ENCODE measurements around the gene IFITM2. TPM values are rescaled to one million over a fixed set of nuclear protein-coding genes. Genes with fewer than 3 reads are reported as not detected.

IFITM2 gene
- total RNA-seq, 1 experiment from 2014 or later = 421 TPM

DNA sequence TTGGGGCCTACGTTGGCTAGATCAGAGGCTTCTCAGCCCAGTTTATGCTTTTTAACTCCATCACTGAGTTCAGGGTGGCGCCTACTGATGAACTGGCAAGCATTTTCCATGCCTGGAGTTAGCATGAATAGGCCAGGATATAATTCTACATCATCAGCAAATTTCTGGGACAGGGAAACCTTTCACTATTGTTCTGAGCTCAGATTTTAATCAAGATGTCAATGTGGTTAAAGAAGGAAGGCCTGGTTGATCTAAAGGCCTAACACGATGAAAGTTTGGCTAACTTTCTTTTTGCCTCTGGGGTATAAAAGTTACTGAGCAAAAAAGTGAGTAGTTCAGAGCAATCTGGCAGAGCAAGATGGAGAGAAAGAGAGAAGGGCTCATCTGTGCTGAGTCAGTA, 34.7 kb downstream of the IFITM2 start:
- Histone ChIP-seq H4K91ac (ENCODE audit: insufficient read length, low read depth, low read length) (no peak overlapping the region), H3K23me2 (ENCODE audit: insufficient read length, low read depth, low read length, poor library complexity, severe bottlenecking) (no peaks in the 10 kb centered on the region), H3K18ac (ENCODE audit: insufficient read length, low read depth, low read length) (no peak overlapping the region), H3K4me1 (ENCODE audit: insufficient read depth, low read length) (no peaks in the 10 kb centered on the region; the same call in none of the 2 replicates), H3K9ac (ENCODE audit: extremely low read depth, insufficient read length, low read length) (no peak overlapping the region), H2AFZ (ENCODE audit: low read length) (no peak overlapping the region), H4K5ac (ENCODE audit: insufficient read length, low read depth, low read length) (no peak overlapping the region), H4K8ac (replicated peaks; ENCODE audit: insufficient read length, low read depth, low read length) (no peak overlapping the region), H3K4me2 (ENCODE audit: insufficient read depth, insufficient read length, low read length) (no peak overlapping the region), H2BK120ac (ENCODE audit: low read depth, low read length, poor library complexity, severe bottlenecking) (no peak overlapping the region), H2BK15ac (ENCODE audit: low read depth, low read length) (no peak overlapping the region), H3K23ac (ENCODE audit: insufficient read length, low read depth, low read length) (no peak overlapping the region), H3K56ac (ENCODE audit: insufficient read length, low read depth, low read length) (no peak overlapping the region), H3K79me1 (ENCODE audit: insufficient read depth, low read depth, low read length, poor library complexity, severe bottlenecking) (no peaks in the 10 kb centered on the region), H2BK12ac (ENCODE audit: insufficient read length, low read depth, low read length) (peak overlapping the region; percentile 45), H3K27ac (ENCODE audit: insufficient read length, low read depth, low read length) (no peak overlapping the region), H2AK5ac (ENCODE audit: insufficient read length, low read length) (no peak overlapping the region), H2BK20ac (ENCODE audit: low read depth, low read length, poor library complexity, severe bottlenecking) (no peak overlapping the region), H3K79me2 (ENCODE audit: insufficient read depth, low read length) (no peaks in the 10 kb centered on the region; the same call in 1 of the 2 replicates), H3K4ac (ENCODE audit: low read depth, low read length) (no peak overlapping the region), H2BK5ac (ENCODE audit: insufficient read length, low read length) (no peak overlapping the region), H3K14ac (ENCODE audit: insufficient read depth, low read length) (no peak overlapping the region), H3K27me3 (ENCODE audit: insufficient read depth, low read length) (no peaks in the 10 kb centered on the region), H4K20me1 (ENCODE audit: control insufficient read depth, insufficient read depth, insufficient read length) (no peaks in the 10 kb centered on the region), H3T11ph (ENCODE audit: low read length) (no peak overlapping the region), H3K9me3 (ENCODE audit: control insufficient read depth, low read depth, low read length) (no peaks in the 10 kb centered on the region)
- no peaks in the 10 kb centered on the region for H3K36me3 Mint-ChIP-seq (ENCODE audit: insufficient read depth in 1 of 3, low read depth in 3 of 3)
- TF ChIP-seq CTCF (conservative IDR thresholded peaks at IDR 0.05) = no peak
- WGBS (ENCODE audit: extremely low coverage, insufficient read length, low lambda C conversion rate) = no CpG with 5 or more reads among the region's 3 CpGs
- no peak overlapping the region for H3K4me3 Mint-ChIP-seq
- no peaks in the 10 kb centered on the region for H3K27me3 Mint-ChIP-seq (ENCODE audit: low read depth)
- H3K4me1 Mint-ChIP-seq = peaks cover 23 to 25% of the 10 kb centered on the region in 2 experiments
- H3K9me3 Mint-ChIP-seq = peaks cover 0 to 2% of the 10 kb centered on the region in 2 experiments; a peak in 2 of 5 replicates
- peak overlapping the region in 1 of 3 experiments; percentile 55; a peak in 1 of 7 replicates for H3K27ac Mint-ChIP-seq
- DNase-seq = no peak
